ENCODE measurements around the gene MRPL3.
"Not testable (repeated sequence)": the region's sequence is repeated elsewhere in the genome, so short reads cannot be mapped to it uniquely, and the experiment has no call there.

The MRPL3 gene

GRCh38 chr3:131491775-131492174 is 11.0 kb downstream of the MRPL3 start:
- DNase-seq: no peak

GRCh38 chr3:131491084-131491483 is 11.7 kb downstream of the MRPL3 start:
- DNase-seq: no peak

GRCh38 chr3:131486545-131486944 is 16.2 kb downstream of the MRPL3 start:
- DNase-seq: not testable (repeated sequence)

- DNase-seq: no peak
Observed at GRCh38 chr3:131485119-131485518, 17.7 kb downstream of the MRPL3 start.

GRCh38 chr3:131484496-131485111 is 18.2 kb downstream of the MRPL3 start:
- no peak for DNase-seq

GRCh38 chr3:131480116-131480515 is 22.7 kb downstream of the MRPL3 start:
- no peak for DNase-seq

- DNase-seq: no peak
Observed at GRCh38 chr3:131477813-131478212, 25.0 kb downstream of the MRPL3 start.

- no peak for DNase-seq
Observed at GRCh38 chr3:131474115-131474514, 28.7 kb downstream of the MRPL3 start.

GRCh38 chr3:131470377-131470776 is 32.4 kb downstream of the MRPL3 start:
- DNase-seq: no peak

GRCh38 chr3:131458653-131459052 is 44.1 kb downstream of the MRPL3 start:
- no peak for DNase-seq

GRCh38 chr3:131457220-131457619 is 45.6 kb downstream of the MRPL3 start:
- DNase-seq: no peak

- DNase-seq: no peak
Observed at GRCh38 chr3:131454501-131454900, 48.3 kb downstream of the MRPL3 start.

GRCh38 chr3:131453533-131453932 is 49.2 kb downstream of the MRPL3 start:
- no peak for DNase-seq

- DNase-seq: no peak
Observed at GRCh38 chr3:131447349-131447748, 55.4 kb downstream of the MRPL3 start.

- no peak for DNase-seq
Observed at GRCh38 chr3:131444180-131444579, 58.6 kb downstream of the MRPL3 start.

GRCh38 chr3:131439084-131439483 is 63.7 kb downstream of the MRPL3 start:
- DNase-seq: no peak

- DNase-seq: no peak
Observed at GRCh38 chr3:131435000-131435399, 67.8 kb downstream of the MRPL3 start.

- no peak for DNase-seq
Observed at GRCh38 chr3:131432441-131432840, 70.3 kb downstream of the MRPL3 start.

GRCh38 chr3:131431754-131432153 is 71.0 kb downstream of the MRPL3 start:
- DNase-seq: no peak

- DNase-seq: no peak
Observed at GRCh38 chr3:131427226-131427625, 75.5 kb downstream of the MRPL3 start.

- no peak for DNase-seq
Observed at GRCh38 chr3:131421957-131422498, 80.7 kb downstream of the MRPL3 start.

GRCh38 chr3:131421301-131421700 is 81.5 kb downstream of the MRPL3 start:
- DNase-seq: no peak

GRCh38 chr3:131417751-131418150 is 85.0 kb downstream of the MRPL3 start:
- DNase-seq: no peak

All from NCI-H187 treated with DMSO at 0.1 percent for 48 hours (cell line).